IMR-90 (cell line): ENCODE measurements around the gene RNF11. TPM values are rescaled to one million over a fixed set of nuclear protein-coding genes. Genes with fewer than 3 reads are reported as not detected.

Experiments used
- ATAC-seq: fragments of 200-7000 bp; cut with Tn5 transposase; 2 replicates; pipeline ENCODE4 v1.9.1; 2020; ENCODE audit warnings: low read depth, mild to moderate bottlenecking, moderate library complexity
- BruUV-seq: library from RNA; stranded (reverse); fragments of 400-500 nt; replicated peaks from 2 replicates; lab custom pipeline; 2021; lab: Mats Ljungman, UMichigan
- CTCF ChIA-PET: fragments of 300-600 bp; formaldehyde crosslinking; extraction: SDS; loops from one replicate; lab custom pipeline; 2021; ENCODE audit warnings: antibody characterized with exemption; lab: Yijun Ruan, JAX
- POLR2A ChIA-PET: fragments of 300-600 bp; sonication (Branson Sonifier 250); formaldehyde crosslinking; loops from one replicate; lab custom pipeline; 2022; ENCODE audit warnings: antibody characterized with exemption; ENCODE audit not compliant: unreplicated experiment; lab: Charles Lee
- DNase-seq: peaks from one replicate; pipeline ENCODE4 v3.0.0; 2013
- H2AFZ ChIP-seq: replicated peaks from 2 replicates; pipeline ENCODE3; 2013; ENCODE audit warnings: low read length, mild to moderate bottlenecking; ENCODE audit not compliant: poor library complexity
- H2AK5ac ChIP-seq: 2 replicates; pipeline ENCODE4 v1.6.1; 2013; ENCODE audit warnings: low read depth, low read length, inconsistent platforms
- H2AK9ac ChIP-seq: replicated peaks from 2 replicates; pipeline ENCODE3; 2013; ENCODE audit warnings: mild to moderate bottlenecking, low read depth, low read length, moderate library complexity; ENCODE audit not compliant: poor library complexity
- H2BK120ac ChIP-seq: 2 replicates; pipeline ENCODE4 v1.6.1; 2013; ENCODE audit warnings: low read depth, low read length, inconsistent platforms
- H2BK15ac ChIP-seq: 3 replicates; pipeline ENCODE4 v1.6.1; 2013; ENCODE audit warnings: low read depth, low read length, inconsistent platforms
- H2BK20ac ChIP-seq: 2 replicates; pipeline ENCODE4 v1.6.1; 2013; ENCODE audit warnings: low read depth, mild to moderate bottlenecking, inconsistent platforms, low read length, moderate library complexity
- H2BK5ac ChIP-seq: 2 replicates; pipeline ENCODE4 v1.6.1; 2013; ENCODE audit warnings: mild to moderate bottlenecking, low read depth, low read length, inconsistent platforms; ENCODE audit not compliant: poor library complexity, severe bottlenecking
- H3K14ac ChIP-seq: replicated peaks from 2 replicates; pipeline ENCODE4 v1.6.1; 2013; ENCODE audit warnings: low read depth, low read length, inconsistent platforms
- H3K18ac ChIP-seq: 2 replicates; pipeline ENCODE4 v1.6.1; 2013; ENCODE audit warnings: low read depth, low read length, control low read depth
- H3K23ac ChIP-seq: 2 replicates; pipeline ENCODE4 v1.6.1; 2013; ENCODE audit warnings: low read depth, low read length, inconsistent platforms
- H3K27ac ChIP-seq: 2 replicates; pipeline ENCODE4 v1.5.1; 2013; ENCODE audit warnings: mild to moderate bottlenecking, control low read depth, low read length; ENCODE audit not compliant: insufficient read depth
- H3K27me3 ChIP-seq: 2 replicates; pipeline ENCODE4 v1.6.1; 2013; ENCODE audit warnings: low read length; ENCODE audit not compliant: control insufficient read depth, insufficient read depth
- H3K36me3 ChIP-seq: 2 replicates; pipeline ENCODE4 v1.6.1; 2013; ENCODE audit warnings: low read length, mixed read lengths; ENCODE audit not compliant: control insufficient read depth, insufficient read depth
- H3K4ac ChIP-seq: 2 replicates; pipeline ENCODE4 v1.6.1; 2013; ENCODE audit warnings: low read depth, low read length, inconsistent platforms
- H3K4me1 ChIP-seq: 2 replicates; pipeline ENCODE4 v1.6.1; 2013; ENCODE audit warnings: low read length, mixed read lengths; ENCODE audit not compliant: control insufficient read depth, insufficient read depth
- H3K4me2 ChIP-seq: 2 replicates; pipeline ENCODE4 v1.6.1; 2013; ENCODE audit warnings: low read depth, mild to moderate bottlenecking, control low read depth, low read length, moderate library complexity
- H3K4me3 ChIP-seq: 2 replicates; pipeline ENCODE4 v1.5.1; 2013; ENCODE audit warnings: low read depth, mild to moderate bottlenecking, control low read depth, low read length, moderate library complexity; ENCODE audit not compliant: insufficient read depth
- H3K56ac ChIP-seq: 2 replicates; pipeline ENCODE4 v1.6.1; 2013; ENCODE audit warnings: low read length, inconsistent platforms; ENCODE audit not compliant: insufficient read depth; ENCODE audit errors: extremely low read depth
- H3K79me1 ChIP-seq, 2 experiments: 2 replicates each; pipeline ENCODE4 v1.6.1; 2013; ENCODE audit warnings: low read length in 2 of 2, inconsistent platforms in 1 of 2, low read depth in 1 of 2
- H3K9ac ChIP-seq: 2 replicates; pipeline ENCODE4 v1.6.1; 2013; ENCODE audit warnings: low read depth, low read length, control low read depth
- H3K9me1 ChIP-seq: 2 replicates; pipeline ENCODE4 v1.6.1; 2013; ENCODE audit warnings: low read length, inconsistent platforms; ENCODE audit not compliant: insufficient read depth
- H3K9me3 ChIP-seq: 2 replicates; pipeline ENCODE4 v1.6.1; 2013; ENCODE audit warnings: low read length; ENCODE audit not compliant: control insufficient read depth, insufficient read depth
- H4K20me1 ChIP-seq: 2 replicates; pipeline ENCODE4 v1.6.1; 2013; ENCODE audit warnings: low read length, inconsistent platforms; ENCODE audit not compliant: insufficient read depth
- H4K5ac ChIP-seq: 2 replicates; pipeline ENCODE4 v1.6.1; 2013; ENCODE audit warnings: mild to moderate bottlenecking, low read depth, low read length, control low read depth
- H4K8ac ChIP-seq, 2 experiments: 2 replicates each; pipeline ENCODE4 v1.6.1; 2013; ENCODE audit warnings: low read depth in 2 of 2, low read length in 2 of 2, control low read depth in 1 of 2, inconsistent platforms in 1 of 2
- H4K91ac ChIP-seq: 2 replicates; pipeline ENCODE4 v1.6.1; 2013; ENCODE audit warnings: low read depth, low read length, inconsistent platforms; ENCODE audit not compliant: insufficient read depth
- BHLHE40 ChIP-seq: fragments of 150-350 bp; IDR thresholded peaks from 2 replicates; pipeline ENCODE4 v1.6.1; 2016; ENCODE audit warnings: mild to moderate bottlenecking, low read depth, low read length
- CEBPB ChIP-seq: IDR thresholded peaks from 2 replicates; pipeline ENCODE4 v1.6.1; 2012; ENCODE audit warnings: low read depth, low read length, improper control_type of control experiment
- CHD1 ChIP-seq: IDR thresholded peaks from 2 replicates; pipeline ENCODE4 v1.6.1; 2012; ENCODE audit warnings: low read depth, low read length, improper control_type of control experiment
- CTCF ChIP-seq: conservative IDR thresholded peaks from 2 replicates; pipeline ENCODE4 v1.5.1; 2012; ENCODE audit warnings: mild to moderate bottlenecking, low read depth, low read length, improper control_type of control experiment
- ELK1 ChIP-seq: fragments of 150-350 bp; IDR thresholded peaks from 2 replicates; pipeline ENCODE4 v1.6.1; 2016; ENCODE audit warnings: low read depth, mild to moderate bottlenecking, low read length, moderate library complexity, borderline replicate concordance
- FOS ChIP-seq: fragments of 150-350 bp; IDR thresholded peaks from 2 replicates; pipeline ENCODE4 v1.6.1; 2016; ENCODE audit warnings: low read depth, low read length
- MAFK ChIP-seq: IDR thresholded peaks from 2 replicates; pipeline ENCODE4 v1.6.1; 2012; ENCODE audit warnings: low read depth, low read length, improper control_type of control experiment
- MAZ ChIP-seq: IDR thresholded peaks from 2 replicates; pipeline ENCODE4 v1.6.1; 2012; ENCODE audit warnings: low read depth, mild to moderate bottlenecking, low read length, improper control_type of control experiment, moderate library complexity, borderline replicate concordance
- MXI1 ChIP-seq: IDR thresholded peaks from 2 replicates; pipeline ENCODE4 v1.6.1; 2012; ENCODE audit warnings: low read depth, mild to moderate bottlenecking, low read length, moderate library complexity, borderline replicate concordance
- NFE2L2 ChIP-seq: fragments of 150-350 bp; IDR thresholded peaks from 2 replicates; pipeline ENCODE4 v1.6.1; 2016; ENCODE audit warnings: low read depth, mild to moderate bottlenecking, low read length
- POLR2A ChIP-seq: IDR thresholded peaks from 2 replicates; pipeline ENCODE4 v1.6.1; 2012; ENCODE audit warnings: mild to moderate bottlenecking, low read depth, low read length
- RAD21 ChIP-seq: IDR thresholded peaks from 2 replicates; pipeline ENCODE4 v1.6.1; 2012; ENCODE audit warnings: low read length, improper control_type of control experiment
- RCOR1 ChIP-seq: IDR thresholded peaks from 2 replicates; pipeline ENCODE4 v1.6.1; 2012; ENCODE audit warnings: mild to moderate bottlenecking, low read length, improper control_type of control experiment; ENCODE audit not compliant: insufficient replicate concordance
- RFX5 ChIP-seq: IDR thresholded peaks from 2 replicates; pipeline ENCODE4 v1.8.0; 2012; ENCODE audit warnings: low read depth, mild to moderate bottlenecking, low read length, moderate library complexity
- SMC3 ChIP-seq: fragments of 150-350 bp; IDR thresholded peaks from 2 replicates; pipeline ENCODE4 v1.6.1; 2016; ENCODE audit warnings: low read depth, mild to moderate bottlenecking, antibody characterized with exemption, low read length, moderate library complexity
- USF2 ChIP-seq: fragments of 150-350 bp; IDR thresholded peaks from 2 replicates; pipeline ENCODE4 v1.6.1; 2017; ENCODE audit warnings: mild to moderate bottlenecking, antibody characterized with exemption, low read length, low read depth
- WGBS, 2 experiments: methylation state at CpG; one replicate each; pipeline versions ENCODE4 v1.1.5 to v1.1.7; 2013; ENCODE audit warnings: missing lambda C conversion rate in 2 of 2; ENCODE audit not compliant: insufficient read length in 1 of 2; ENCODE audit errors: extremely low coverage in 2 of 2; 5-methylcytosine and 5-hydroxymethylcytosine counted together
- dilution Hi-C: fragments of 300-500 bp; cut with HindIII; formaldehyde crosslinking; loops from one replicate; pipeline ENCODE4 v1.14.3; 2018; ENCODE audit warnings: low sequenced_read_pairs; ENCODE audit not compliant: unreplicated experiment
- in situ Hi-C: fragments of 300-500 bp; cut with MboI; formaldehyde crosslinking; loops from 3 replicates; pipeline ENCODE4 v1.14.3; 2019; ENCODE audit warnings: low sequenced_read_pairs, inconsistent platforms, mixed read lengths
- intact Hi-C: fragments of 100-400 bp; cut with micrococcal nuclease; formaldehyde crosslinking; loops from 2 replicates; pipeline ENCODE4 v1.10.0; 2022
- polyA plus RNA-seq, 3 experiments: library from polyadenylated mRNA; depleted of rRNA; stranded (reverse); fragments of >200 nt; gene quantifications; 2 replicates each; pipeline ENCODE4 v1.2.3, GENCODE V29; 2012; ENCODE audit warnings: low replicate concordance in 1 of 3
- total RNA-seq: library from RNA; depleted of rRNA; stranded (reverse); fragments of >200 nt; gene quantifications from 2 replicates; pipeline ENCODE4 v1.2.3, GENCODE V29; 2012

Gene RNF11
- total and polyA plus RNA-seq, 2 of the 4 experiments (the other 2 are of a cell fraction), result 63.3 to 64.1 TPM

GRCh38 chr1:51287966-51288365 is 51.9 kb downstream of the RNF11 start:
- Histone ChIP-seq H3K9me3 (no peaks in the 10 kb centered on the region), H3K4me3 (no peak overlapping the region), H3K14ac (no peak overlapping the region), H4K8ac (no peak overlapping the region), H3K36me3 (peaks cover 5% of the 10 kb centered on the region), H4K20me1 (no peaks in the 10 kb centered on the region), H3K4ac (no peak overlapping the region), H3K79me1 (0 out of 4 replicates have a peak, but pooled peaks cover 0 to 7% of the 10 kb centered on the region in 2 experiments), H3K56ac (no peak overlapping the region), H3K4me2 (no peak overlapping the region), H2BK120ac (no peak overlapping the region), H2AK9ac (no peak overlapping the region), H3K9ac (no peak overlapping the region), H4K91ac (no peak overlapping the region), H3K23ac (no peak overlapping the region), H2BK15ac (no peak overlapping the region), H2BK5ac (no peak overlapping the region), H4K5ac (no peak overlapping the region), H3K4me1 (peaks cover 3% of the 10 kb centered on the region; the same call in 1 of the 2 replicates), H3K27me3 (no peaks in the 10 kb centered on the region), H2AK5ac (no peak overlapping the region), H2BK20ac (no peak overlapping the region), H3K27ac (no peak overlapping the region), H3K18ac (no peak overlapping the region), H3K9me1 (peaks cover 4% of the 10 kb centered on the region; the same call in 1 of the 2 replicates), H2AFZ (no peak overlapping the region)
- 100% methylated on average over 3 of the region's 8 CpGs; no CpG with 5 or more reads in 1 of the 2 experiments for WGBS, 2 experiments
- CTCF ChIA-PET, result no interaction called here
- POLR2A ChIA-PET, result no interaction called here
- BruUV-seq, result no TSS peak
- no peak for DNase-seq
- TF ChIP-seq CTCF (no peak), RFX5 (no peak), NFE2L2 (no peak), MXI1 (no peak), MAZ (no peak), FOS (no peak), POLR2A (no peak), SMC3 (no peak), CEBPB (no peak), CHD1 (no peak), ELK1 (no peak), RAD21 (no peak), USF2 (no peak), RCOR1 (no peak), MAFK (no peak), BHLHE40 (no peak)
- ATAC-seq, result no peak
- intact Hi-C loops (no loop called here), dilution Hi-C loops (no loop called here), in situ Hi-C loops (no loop called here)
